Stimulated activated CD8-positive, alpha-beta memory T cell treated with anti-CD3 and anti-CD28 coated beads, Interleukin-7, amount 100 ng/mL, for 48 hours (primary cell): ENCODE measurements around the gene DUOXA2.
A peak's percentile ranks its signal among the peaks of the same experiment; 100 is the strongest.

ENCODE experiments used
- DNase-seq, 2 donors: peaks; one replicate each; pipeline ENCODE4 v3.0.0-alpha.2; 2020; ENCODE audit warnings: low read depth in 1 of 2; ENCODE audit errors: extremely low read depth in 1 of 2

The DUOXA2 gene

DNA sequence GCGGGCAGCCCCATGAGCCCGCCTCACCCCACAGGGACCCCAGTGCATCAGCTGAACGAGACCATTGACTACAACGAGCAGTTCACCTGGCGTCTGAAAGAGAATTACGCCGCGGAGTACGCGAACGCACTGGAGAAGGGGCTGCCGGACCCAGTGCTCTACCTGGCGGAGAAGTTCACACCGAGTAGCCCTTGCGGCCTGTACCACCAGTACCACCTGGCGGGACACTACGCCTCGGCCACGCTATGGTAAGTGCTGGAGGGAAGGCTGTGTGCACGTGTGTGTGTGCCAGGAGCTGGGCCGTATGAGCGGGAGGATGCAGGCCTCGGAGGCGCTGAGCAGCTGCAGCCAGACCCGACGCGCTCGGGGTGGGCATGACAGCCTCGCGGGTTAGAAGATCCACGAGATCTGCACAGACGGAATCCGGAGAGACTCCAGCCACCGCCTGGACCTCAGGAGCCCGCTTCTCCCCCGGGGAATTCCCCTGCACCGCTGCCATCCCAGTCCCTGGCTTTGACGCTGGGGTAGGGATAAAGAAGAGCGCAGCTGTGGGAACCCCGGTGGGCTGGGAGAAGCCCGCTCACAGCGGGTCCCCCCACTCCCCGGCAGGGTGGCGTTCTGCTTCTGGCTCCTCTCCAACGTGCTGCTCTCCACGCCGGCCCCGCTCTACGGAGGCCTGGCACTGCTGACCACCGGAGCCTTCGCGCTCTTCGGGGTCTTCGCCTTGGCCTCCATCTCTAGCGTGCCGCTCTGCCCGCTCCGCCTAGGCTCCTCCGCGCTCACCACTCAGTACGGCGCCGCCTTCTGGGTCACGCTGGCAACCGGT, 2.6 kb downstream of the DUOXA2 start:
- DNase-seq: no peak

DNA sequence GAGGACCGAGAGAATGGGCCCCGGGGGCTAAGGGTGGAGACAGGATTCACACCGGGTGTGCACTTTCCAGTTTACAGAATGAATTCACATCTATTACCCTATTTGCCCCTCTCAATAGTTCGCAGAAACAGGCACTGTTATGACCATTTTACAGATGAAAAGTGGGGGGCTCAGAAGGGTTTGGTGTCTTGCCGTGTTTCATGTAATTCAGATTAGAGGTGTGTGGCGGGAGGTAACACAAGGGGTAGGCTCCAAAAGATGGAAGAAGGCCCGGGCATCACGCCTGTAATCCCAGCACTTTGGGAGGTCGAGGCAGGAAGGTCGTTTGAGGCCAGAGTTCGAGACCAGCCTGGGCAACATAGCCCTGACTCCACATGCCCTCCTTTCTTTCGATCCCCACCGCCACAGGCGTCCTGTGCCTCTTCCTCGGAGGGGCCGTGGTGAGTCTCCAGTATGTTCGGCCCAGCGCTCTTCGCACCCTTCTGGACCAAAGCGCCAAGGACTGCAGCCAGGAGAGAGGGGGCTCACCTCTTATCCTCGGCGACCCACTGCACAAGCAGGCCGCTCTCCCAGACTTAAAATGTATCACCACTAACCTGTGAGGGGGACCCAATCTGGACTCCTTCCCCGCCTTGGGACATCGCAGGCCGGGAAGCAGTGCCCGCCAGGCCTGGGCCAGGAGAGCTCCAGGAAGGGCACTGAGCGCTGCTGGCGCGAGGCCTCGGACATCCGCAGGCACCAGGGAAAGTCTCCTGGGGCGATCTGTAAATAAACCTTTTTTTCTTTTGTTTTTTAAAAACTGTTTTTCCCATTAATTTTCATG, 3.4 kb downstream of the DUOXA2 start:
- no peak for DNase-seq

DNA sequence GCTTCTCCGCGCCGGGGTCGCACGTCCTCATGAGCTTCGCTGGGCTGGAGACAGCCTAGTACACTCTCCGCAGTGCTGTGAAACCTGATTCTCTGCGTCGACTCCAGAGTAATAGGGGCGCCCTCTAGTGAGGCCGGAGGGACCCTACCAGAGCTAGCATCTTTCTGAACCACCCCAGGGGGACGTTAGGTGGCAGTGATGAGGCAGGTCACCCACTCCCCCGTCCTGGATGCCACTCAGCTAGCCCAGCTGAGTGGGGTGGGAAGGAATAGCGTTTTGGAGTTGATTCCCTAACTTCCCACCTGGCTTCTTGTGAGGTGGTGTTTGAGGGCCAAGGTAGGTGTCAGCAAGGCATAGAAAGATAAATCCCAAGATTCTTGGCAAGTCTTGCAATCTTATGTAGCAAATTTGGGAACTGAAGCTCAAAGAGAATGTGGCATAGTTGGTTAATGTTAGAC, 4.0 kb downstream of the DUOXA2 start:
- peak; percentile 58 to 77 for DNase-seq

DNA sequence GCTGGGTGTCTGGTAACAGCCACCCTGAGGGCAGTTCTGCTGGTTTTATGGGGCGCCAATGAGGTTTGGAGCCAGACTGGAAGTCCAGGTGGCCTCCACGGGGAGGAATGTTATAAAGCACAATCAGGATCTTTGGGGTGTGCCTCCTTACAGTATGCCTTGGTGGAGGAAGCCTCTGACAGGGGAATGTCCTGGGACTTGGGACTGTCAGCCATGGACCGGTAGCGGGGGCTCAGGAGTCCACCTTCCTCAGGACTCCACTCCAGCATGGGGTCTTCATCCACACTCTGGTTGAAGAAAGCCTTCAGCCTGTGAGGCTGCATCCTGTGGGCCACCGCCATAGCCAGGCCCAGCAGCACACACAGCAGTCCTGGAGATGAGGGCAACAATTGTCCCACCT, 4.9 kb downstream of the DUOXA2 start:
- DNase-seq: no peak

DNA sequence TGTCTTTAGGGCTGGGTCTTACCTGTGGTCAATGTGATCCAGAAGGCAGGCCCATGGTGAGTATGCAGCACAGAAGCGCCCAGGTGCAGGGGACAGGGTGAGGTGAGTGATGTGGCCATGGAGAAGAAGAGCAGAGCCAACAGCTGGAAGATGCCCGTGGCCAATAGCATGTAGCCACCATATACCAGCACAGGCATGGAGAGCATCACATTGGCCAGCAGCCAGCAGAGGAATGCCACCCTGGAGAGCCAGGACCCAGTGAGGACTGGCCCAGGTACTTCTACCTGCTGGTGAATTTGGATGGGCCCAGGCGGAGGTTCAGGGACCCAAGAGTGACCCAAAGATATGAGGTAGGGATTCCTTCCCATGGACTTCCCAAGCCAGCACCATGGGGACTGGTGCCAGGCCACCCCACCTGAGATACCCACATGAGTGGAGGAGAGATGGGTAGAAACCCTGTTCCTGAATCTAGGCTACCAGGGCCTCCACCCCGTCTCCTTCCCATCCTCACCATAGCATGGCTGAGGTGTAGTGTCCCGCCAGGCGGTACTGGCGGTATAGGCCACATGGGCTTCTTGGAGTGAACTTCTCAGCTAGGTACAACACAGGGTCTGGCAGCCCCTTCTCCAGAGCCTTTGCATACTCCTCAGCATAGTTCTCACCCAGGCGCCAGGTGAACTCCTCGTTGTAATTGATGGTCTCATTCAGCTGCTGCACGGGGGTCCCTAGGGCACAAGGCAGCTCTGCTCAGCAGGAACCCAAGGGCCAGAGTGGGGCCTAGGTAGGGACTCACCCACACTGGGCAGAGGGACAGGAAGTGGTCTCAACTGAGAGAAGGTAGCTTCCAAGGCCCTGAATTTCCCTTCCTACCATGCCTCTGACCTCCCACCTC, 6.2 kb downstream of the DUOXA2 start:
- DNase-seq: no peak

DNA sequence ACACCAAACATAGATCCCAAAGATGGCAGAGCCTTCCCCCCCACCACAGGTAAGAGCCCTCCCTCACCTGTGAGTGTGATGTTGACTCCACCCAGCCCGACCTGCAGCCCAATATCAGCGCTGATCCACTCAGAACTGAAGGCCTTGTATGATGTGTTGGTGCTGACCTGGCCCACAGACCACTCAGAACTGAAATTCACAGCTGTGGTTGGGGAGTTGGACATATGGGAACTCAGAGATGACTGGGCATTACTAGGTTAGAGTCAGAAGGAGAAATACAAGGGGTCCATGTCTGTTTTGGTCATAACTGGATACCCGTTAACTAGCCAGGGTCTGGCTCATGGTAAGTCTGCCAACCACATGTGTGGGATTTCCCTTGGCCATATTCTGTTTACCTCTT, 6.9 kb downstream of the DUOXA2 start:
- no peak for DNase-seq

DNA sequence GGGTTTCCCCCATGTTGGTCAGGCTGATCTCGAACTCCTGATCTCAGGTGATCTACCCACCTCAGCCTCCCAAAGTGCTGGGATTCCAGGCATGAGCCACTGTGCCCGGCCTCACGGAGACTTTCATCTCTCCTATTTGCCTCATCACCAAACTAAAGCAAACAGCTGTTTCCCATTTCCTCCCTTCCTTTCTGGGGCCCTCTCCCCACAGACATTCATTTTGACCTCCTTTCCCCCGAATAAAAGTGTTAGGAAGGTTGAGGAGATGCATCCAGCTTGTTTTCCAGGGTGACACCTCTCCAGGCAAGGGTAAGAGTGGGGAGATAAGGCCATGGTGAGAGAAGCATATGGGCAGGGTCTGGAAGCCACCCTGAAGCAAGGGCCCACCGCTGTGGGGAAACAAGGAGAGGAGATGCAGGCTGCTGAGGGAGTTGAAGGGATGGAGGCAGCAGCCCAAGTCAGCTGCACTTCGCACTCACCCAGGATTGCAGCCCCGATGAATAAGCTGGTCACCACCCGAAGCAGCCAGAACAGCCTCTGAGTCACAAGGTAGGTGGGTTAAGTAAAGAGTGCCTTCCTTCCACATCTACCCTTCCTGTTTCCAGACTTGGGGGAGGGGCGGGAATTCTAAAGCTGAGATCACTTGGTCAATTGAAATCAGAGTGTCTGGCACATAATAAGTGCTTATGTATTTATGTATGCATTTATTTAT, 7.7 kb downstream of the DUOXA2 start:
- no peak for DNase-seq

DNA sequence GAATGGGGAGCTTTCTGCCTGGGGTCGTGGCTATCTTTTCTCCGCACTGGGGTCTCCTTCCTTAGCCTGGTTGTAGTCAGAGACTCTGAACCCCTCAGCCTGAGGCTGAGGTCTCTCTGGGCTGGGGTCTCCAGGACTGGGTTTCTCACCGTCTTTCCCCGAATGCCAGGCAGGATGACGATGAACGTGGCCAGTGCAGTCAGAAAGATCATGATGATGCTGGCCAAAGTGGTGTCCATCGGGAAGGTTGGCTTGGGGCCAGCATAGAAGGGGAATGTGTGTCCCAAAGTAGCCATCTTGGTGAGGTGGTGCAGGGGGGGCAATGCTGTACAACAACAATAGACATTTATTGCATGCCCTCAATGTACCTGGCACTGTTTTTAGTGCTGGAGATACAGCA, 8.6 kb downstream of the DUOXA2 start:
- no peak for DNase-seq

DNA sequence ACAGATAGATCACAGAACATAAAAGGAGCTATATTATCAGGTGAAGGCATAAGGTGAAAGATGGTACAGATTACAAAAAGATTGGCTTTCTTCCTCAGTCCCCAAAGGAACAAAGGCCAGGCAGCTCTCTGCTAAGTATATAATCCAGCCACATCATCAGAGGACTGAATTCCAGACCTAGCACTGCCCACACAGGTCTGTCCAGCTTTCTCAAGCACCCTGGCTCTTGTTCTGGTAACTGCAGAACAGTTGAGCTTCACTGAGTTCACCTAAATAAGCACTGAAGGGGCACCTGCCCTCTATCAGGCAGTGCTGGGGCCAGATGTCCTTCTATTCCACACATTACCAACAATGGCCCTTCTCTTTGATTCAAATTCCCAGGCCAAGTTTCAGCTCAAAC, 9.3 kb downstream of the DUOXA2 start:
- DNase-seq: no peak

DNA sequence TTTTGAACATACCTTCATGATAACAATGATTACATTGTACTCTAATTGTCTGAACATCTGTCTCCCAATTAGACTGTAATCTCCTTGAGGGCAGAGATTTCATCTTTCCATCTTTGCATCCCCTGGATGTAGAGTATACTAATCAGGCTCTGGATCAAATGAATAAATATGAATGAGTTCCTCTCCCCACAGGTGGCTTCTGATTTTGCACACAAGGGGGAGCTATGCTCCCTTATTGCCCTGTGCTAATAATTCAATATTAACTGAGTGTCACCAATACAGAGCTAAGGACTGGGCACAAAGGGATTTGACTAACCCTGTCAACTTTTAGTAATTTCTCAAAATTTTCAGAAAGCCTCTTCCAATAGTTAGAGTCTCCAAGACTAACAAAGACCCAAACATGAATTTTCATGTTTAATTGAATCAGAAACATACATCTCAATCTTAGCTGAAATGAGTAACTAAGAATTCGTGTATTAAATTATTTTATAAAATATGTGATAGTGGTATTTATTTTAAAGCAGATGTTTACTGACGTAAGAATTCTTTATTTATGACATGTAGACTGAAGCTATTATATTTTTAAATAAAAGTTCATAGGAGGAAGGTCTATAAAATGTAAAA, 12.5 kb downstream of the DUOXA2 start:
- DNase-seq: no peak

DNA sequence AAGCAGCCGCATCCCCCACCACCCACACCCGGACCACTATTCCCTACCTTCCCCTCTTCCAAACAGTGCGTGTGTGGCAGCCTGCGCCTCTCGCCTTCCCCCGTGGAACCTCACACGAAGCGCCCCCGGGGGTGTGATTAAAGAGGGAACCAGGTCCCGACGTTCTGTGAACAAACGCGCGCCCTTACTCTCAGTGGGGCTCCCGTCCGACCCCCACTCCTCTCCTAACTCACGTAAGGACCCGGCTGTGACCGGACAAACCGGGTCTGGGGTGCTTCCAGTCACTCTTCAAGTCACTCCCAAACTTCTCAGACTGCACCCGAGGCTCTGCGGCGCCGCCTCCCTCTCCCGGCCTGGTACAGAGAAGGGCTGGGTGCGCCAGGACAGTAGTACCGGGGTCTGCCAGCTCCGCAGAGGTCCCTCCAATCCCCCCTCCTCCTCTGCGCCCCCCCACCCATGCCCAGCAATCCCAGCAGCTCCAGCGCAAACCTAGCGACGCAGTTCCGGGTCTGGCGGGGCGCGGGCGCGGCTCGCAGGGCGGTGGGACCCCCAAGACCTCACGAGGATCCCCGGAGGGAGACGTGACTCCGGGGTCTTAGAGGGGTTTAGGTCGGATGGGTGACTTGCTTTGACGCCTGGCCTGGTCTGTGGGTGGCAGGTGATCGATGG, 15.0 kb downstream of the DUOXA2 start:
- DNase-seq: no peak

DNA sequence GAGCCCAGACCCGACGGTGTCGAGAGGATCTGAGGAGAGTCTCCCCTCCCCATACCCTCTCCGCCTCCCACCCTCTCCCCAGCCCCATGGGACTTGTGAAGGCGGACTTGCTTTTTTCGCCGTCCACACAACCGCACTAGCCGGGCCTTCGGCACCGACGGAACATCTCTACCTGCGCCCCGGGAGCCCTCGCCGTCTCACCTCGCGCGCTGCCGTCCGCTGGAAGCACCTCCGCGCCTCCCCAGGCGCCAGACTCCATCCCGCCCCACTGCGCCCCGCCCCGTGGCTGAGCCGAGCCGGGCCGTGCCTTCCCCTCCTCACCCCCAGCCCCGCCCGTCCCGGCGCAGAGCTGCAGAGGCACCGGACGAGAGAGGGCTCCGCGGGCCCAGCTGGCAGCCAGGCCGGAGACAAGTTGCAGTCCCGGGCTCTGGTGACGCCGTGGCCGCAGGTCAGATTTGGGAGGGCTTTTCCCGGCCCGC, 15.6 kb downstream of the DUOXA2 start, which contains the start of the genes DUOX1 and DUOXA1:
Gene DUOX1, plus strand, starts transcription at position 344 of the 479 bp plus-strand sequence. CDS start 1,973 bp downstream, outside the sequence.
Gene DUOXA1, minus strand, starts transcription at position 229 of the 479 bp plus-strand sequence. CDS start 6,865 bp downstream, outside the sequence.
- no peak for DNase-seq

DNA sequence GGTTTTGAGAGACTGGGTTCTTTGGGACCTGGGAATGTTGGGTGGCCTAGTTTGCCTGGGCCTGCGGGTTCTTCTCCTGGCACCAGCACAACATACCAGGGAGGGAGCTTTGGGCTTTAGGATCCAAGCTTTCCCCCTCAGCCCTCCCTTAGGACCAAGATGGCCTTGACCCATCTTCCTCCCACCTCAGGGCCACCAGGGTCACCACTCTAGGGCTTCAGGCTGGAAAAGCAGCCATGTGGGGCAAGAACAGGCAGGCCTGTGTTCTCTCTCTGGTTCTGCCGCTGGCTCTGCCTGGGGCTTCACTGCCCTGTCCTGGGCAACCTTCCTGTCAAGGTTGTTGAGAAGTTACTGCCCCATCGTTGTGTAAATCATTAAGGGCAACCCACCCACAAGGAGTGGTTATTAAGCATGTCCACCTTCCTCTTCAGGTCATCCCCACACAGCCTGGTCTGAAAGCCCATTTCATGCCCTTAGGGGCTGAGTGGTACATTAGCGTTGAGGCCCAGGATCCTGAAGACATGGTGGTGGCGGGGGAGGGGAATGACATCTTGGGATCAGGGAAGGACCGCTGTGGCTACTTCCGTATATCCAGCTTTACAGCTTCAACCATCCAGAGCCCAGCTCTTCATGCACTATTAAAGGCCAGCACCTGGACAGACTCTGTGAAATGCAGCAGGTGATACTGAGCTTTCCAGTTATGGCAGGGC, 16.3 kb downstream of the DUOXA2 start:
- DNase-seq: no peak

DNA sequence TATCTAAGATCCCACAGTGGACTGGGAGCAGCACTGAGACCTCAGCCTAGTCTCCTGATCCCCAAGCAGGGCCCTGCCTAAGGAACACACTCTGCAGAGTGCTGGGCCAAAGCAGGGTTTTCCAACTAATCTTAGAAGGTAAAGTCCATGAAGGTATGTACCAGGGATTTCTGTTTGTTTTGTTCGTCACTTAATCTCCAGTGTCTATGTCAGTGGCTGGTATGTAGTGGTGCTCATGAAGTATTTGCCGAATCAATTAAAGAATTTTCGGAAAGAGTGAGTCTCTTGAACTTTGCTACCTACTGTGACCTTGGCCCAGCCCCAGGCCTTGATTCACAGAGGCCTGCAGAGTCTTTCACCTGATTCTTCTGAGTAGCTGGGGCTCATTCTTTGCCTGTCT, 17.4 kb downstream of the DUOXA2 start:
- DNase-seq: no peak

DNA sequence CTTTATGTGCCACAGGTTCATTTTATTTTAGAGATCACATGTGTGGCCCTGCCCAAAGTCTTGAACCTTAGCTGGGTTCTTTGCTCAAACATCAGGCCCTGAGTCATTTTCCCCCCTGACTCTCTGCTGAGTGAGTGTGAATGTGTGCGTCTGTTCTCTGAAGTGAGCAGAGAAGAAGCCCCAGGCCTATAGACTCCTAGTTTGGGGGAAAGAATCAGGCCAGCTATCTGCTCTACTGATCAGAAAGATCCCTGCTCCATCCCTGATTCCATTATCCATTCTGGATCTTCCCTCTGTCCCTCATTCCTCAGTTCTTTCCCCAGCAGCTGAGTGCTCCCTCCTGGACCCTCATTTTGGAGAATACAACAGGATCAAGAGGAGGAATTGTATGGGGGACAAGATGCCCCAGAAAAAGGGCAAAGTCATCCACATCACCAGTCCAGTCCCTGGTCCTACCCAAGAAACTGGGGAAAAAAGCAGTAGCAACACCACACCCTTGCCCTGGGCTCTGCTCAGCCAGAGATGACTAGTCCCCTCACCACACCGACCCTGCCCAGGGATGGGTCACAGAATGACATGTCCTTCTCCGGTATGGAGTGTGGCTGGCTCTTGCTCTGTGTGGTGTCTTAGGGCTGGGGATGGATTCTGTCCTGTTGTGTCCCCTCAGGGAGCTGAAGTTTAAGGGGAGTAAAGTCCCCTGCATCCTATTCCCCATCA, 18.9 kb downstream of the DUOXA2 start:
- DNase-seq: no peak

DNA sequence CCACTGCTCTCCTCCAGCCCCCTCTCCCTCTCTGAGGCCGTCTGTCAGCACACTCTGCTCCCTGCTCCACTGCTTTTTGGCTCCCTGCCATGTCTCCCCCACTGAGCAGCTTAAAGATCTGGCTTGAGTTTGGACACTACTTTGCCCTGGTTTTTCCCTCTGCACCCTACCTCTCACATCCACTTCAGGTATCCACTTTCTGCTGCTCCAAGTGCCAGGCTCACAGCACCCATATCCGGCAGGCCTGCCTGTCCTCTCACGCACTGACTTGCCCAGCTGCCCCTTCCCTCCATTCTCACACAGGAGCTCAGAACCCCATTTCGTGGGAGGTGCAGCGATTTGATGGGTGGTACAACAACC, 19.4 kb downstream of the DUOXA2 start:
- no peak for DNase-seq

DNA sequence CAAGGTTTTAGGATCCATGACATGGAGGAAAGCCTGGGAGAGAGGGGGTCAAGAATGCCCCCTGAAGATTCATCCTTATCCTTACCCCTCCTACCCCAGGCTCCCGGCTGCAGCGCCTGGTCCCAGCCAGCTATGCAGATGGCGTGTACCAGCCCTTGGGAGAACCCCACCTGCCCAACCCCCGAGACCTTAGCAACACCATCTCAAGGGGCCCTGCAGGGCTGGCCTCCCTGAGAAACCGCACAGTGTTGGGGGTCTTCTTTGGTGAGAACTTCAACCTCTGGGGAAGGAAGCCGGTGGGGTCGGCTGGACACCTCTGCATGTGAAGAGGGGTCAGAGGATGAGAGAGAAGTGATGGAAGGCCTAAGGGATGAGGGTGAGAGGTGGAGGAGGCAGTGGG, 19.9 kb downstream of the DUOXA2 start:
- DNase-seq: no peak
